Stimulated activated naive CD4-positive, alpha-beta T cell treated with Interleukin-2 at 50 U/mL for 16 hours (primary cell): ENCODE results near the gene EGFLAM.
"Not testable (repeated sequence)": the region's sequence is repeated elsewhere in the genome, so short reads cannot be mapped to it uniquely, and the experiment has no call there.

Source experiments
- DNase-seq: peaks from one replicate; lab custom pipeline; 2025; lab: John Stamatoyannopoulos, UW

The EGFLAM gene

DNA sequence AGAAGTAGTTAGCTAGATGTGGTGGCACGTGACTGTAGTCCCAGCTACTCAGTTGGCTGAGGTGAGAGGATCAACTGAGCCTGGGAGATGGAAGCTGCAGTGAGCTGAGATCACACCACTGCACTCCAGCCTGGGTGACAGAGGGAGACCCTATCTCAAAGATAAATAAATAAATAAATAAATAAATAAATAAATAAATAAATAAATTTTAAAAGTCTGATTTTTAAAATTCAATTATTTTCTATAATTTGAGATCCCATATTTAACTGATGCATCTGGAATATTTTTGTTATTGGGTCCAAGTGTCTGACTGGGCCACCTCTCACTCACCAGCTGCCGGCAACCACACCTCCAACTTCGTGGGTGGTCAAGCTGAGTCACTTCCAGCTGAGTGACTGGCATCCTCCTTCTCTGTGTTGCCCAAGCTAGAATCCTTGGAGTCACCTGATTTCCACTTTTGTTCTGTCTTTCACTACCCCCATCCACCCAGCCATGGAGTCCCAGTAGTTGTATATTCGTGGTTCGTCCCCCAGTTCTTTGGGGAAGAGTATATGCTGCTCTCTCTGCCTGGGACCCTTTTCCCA, 70.9 kb downstream of the EGFLAM start:
- DNase-seq: no peak

DNA sequence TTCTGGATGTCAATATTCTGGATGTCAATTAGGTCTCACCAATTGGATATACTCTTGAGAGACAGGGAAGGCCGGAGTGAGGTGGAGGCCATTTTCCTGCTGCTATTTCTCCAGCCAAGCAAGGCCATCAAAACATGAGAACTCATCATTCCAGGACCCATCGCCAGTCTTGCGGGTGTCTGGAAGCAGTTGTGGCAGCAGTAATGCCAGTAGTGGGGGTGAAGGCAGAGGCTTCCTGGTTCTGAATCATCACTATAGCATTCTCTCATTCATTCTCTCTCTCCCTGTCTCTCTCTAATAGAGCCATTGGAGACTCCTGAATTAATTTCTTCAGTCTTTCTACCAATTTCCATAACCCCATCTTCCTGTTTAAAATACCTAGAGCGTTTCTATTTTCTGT, 71.8 kb downstream of the EGFLAM start:
- DNase-seq: no peak

DNA sequence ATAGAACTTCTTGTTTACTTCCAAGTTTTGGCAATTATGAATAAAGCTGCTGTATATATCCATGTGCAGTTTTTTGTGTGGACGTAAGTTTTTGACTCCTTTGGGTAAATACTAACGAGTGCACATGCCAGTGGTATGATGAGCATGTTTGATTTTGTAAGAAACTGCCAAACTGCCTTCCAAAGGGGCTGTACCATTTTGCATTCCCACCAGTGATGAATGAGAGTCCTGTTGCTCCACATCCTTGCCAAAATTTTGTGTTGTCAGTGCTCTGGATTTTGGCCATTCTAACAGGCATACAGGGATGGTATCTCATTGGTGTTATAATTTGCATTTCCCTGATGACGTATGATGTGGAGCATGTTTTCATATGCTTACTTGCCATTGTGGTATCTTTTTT, 73.5 kb downstream of the EGFLAM start:
- no peak for DNase-seq

DNA sequence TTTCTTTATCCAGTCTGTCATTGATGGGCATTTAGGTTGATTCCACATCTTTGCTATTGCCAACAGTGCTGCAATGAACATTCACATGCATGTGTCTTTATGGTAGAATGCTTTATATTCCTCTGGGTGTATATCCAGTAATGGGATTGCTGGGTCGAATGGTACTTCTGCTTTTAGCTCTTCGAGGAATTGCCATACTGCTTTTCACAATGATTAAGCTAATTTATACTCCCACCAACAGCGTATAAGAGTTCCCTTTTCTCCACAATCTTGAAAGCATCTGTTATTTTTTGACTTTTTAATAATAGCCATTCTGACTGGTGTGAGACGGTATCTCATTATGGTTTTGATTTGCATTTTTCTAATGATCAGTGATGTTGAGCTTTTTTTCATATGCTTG, 74.8 kb downstream of the EGFLAM start:
- DNase-seq: not testable (repeated sequence)

DNA sequence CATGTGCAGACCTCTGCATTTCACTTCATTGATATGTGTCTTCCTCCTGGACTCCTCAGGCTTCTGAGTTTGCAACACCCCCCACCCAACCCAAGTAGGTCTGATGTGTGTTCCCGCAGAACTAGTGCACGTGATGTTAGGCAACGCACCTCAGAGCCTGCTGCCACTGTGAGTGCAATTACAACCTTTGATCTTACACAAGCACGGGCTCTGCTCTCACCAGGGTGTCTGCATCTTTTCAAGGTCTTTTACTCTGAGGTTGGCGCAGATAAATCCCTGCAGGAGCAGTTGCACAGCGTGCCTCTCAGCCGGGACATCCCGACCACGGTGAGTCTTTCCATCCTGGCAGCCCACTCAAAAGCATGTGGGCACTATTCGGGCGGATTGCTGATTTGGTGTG, 80.1 kb downstream of the EGFLAM start:
- no peak for DNase-seq

DNA sequence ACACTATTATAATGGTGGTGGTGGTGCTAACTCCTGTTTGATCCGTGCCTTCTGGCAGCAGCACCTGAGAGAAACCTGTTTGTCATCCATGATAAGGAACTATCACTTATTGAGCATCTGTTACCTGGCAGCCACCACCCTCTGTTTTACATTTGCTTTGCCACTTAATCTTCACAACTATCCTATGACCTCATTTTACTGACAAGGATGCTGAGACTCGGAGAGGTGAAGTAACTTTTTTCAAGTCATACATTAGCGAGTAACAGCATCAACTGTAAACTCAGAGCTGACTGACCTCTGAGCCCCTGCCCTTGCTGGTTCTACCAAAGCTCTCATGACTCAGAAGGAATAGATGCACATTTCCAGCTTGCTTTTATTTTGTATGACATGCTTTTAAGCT, 81.1 kb downstream of the EGFLAM start:
- DNase-seq: no peak

DNA sequence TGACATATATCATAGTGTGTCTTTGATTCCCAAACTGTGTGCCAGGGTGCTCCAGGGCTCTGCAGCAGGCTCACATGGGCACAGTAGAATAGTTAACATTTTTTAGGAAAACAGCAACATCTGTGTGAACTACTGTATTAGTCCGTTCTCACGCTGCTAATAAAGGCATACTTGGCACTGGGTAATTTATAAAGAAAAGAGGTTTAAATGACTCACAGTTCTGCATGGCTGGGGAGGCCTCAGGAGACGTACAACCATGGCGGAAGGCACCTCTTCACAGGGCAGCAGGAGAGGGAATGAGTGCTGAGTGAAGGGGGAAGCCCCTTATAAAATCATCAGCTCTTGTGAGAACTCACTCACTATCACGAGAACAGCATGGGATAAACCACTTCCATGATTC, 82.7 kb downstream of the EGFLAM start:
- no peak for DNase-seq

DNA sequence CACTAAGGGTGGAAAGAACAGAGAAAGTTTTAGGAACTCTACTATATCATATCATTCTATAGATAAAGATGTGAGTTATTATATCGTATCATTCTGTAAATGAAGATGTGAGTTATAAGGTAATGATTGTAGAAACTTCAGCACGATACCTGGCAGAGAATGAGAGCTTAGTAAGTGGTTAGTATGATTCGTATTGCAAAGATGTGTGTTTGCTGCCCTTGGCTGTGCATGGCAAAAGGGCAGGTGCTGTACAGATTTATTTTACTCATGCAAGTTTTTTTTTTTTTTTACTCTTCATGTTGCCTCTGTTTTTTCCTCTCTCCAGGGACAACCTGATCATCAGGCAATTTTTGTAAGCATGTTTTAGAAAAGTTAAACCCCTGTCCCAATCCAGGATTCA, 83.3 kb downstream of the EGFLAM start:
- DNase-seq: no peak

DNA sequence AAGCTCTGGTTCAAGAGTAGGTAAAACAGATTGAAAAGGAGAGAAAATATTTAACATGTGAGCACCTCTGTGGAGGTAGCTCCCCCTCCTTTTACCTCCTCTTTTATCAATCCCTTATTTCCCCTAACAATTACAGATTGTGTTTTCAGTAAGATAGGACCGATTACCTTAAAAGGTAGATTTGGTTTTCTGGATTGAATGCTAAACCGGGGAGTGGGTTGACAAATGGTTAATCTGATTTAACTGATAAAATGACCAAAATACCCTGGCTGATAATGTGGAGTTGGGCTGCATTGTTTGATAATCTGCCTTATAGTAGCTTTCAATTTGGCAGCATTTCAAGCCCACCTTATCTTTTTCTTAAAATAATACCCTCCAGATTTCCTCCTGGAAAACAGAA, 83.9 kb downstream of the EGFLAM start:
- DNase-seq: no peak

DNA sequence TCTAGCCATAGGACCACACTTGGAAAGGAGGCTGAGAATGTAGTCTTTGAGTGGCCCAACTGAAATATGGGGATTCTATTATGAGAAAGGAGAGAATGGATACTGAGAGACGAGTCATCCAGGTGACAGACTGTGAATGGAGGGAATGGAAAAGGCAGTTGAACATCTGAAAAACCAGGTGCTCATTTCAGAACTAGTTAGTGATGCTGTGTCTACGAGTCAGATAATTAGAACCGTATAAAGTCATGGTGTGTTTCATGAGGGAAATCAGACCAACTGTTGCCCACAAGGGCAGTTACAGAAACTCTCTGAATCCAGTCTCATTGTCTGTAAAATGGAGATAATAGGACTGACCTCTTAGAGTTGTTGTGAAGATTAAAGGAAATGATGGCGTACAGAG, 86.5 kb downstream of the EGFLAM start:
- DNase-seq: no peak

DNA sequence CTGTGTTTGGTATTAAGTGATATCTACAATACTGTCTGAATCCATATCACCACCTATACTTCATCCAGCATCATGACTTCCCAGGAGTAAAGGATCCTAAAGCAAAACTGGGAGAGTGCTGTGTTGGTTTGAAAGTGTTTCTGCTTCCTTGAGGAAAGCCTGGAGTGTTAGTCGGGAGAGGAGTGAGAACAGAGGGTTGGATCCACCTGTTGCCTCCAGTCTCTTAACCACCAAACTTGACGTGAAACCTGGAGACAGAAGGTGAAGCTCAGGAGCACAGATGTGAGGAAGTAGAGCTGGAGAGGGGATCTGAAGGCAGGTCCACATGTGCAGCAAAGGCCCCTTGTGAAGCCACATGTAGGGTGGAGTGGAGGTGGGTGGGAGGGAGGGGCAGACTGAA, 88.2 kb downstream of the EGFLAM start:
- no peak for DNase-seq

DNA sequence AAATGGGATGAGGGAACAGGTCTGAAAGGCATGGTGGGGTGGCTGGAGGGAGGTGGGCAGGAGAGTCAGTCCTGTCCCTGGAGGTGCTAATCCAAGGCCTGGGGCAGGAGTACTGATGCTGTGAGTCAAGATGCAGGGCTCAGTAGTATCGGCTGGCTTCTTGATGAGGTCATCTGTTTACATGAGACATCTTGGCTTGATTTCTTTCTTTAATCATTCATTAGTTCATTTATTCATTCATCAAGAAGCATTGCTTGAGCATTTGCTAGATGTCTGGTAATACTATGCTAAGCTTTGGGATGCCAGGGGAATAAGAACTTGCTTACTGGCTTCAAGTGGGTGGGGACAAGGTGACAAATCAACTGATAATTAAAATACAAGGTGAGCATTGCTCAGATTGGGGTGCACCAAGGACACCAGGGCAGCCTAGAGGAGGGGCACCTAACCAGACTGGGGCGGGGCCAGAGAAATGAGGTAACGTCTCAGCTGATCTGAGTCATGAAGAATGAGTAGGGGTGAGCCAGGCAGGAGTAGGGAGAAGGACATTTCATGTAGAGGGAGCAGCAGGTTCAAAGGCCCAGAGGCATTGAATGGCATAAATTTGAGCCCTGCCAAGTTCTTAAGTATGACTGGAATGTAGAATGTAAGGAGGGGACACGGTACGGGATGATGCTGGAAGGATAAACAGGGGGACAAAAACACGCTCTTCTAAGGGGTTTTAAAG, 88.8 kb downstream of the EGFLAM start:
- no peak for DNase-seq

DNA sequence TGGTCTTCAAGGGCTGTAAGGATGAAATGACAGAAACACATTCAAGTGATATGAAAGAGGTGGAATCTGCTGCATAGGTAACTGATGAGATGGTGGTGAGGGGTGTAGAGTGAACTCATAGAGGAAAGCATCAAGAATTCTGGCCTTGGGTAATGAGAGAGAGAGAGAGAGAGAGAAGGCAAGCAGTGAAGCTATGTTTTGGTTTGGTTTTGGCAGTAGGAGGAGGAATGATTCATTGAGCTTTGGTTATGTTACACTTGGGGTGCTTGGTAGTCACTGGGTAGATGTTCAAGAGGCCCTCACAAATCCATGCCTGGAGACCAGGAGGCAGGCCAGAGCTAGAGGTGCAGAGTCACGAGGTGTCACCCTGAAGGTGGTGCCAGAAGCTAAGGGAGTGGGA, 89.5 kb downstream of the EGFLAM start:
- no peak for DNase-seq

DNA sequence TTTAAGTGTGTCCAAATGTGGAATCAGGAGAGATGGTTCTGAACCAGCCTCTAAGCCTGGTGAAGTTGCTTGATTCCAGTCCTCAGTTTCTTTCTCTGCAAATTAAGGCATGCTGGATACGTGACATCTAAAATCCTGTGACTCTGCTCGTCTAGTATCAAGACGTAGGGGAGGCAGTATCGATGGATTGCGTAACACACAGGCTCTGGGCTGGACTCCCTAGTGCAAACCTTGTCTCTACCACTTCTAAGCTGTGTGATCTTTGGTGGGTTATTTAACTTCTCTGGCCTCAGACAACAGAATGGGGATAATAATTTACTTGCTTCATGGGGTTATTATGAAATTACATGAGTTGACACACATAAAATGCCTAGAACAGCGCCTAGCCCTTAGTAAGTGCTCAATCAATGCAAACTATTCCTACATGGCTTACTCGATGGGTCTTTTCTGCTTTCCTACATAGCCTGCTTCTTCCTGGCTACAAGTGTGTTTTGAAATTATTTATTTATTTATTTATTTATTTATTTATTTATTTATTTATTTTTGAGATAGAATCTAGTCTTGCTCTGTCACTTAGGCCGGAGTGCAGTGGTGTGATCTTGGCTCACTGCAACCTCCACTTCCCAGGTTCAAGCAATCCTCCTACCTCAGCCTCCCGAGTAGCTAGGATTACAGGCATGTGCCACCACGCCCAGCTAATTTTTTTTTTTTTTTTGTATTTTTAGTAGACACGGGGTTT, 102.1 kb downstream of the EGFLAM start:
- DNase-seq: no peak

DNA sequence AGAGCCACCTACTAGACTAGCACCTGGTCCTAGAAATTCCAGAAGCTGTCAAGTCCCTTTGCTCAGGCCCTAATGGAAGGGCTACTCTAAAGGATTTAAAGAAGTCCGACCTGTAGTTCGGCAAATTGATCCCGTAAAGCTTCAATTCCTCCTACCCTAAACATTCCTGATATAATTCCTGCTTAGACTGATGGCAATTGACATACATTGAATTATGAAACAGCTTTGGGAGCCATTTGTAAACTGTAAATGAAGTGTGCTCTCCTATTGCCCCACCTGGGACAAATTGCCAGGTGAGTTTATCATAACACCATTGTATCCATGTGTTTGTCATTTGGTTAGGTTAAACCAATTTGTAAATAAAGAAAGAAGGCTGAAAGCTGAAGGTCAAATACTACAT, 104.4 kb downstream of the EGFLAM start:
- DNase-seq: no peak

DNA sequence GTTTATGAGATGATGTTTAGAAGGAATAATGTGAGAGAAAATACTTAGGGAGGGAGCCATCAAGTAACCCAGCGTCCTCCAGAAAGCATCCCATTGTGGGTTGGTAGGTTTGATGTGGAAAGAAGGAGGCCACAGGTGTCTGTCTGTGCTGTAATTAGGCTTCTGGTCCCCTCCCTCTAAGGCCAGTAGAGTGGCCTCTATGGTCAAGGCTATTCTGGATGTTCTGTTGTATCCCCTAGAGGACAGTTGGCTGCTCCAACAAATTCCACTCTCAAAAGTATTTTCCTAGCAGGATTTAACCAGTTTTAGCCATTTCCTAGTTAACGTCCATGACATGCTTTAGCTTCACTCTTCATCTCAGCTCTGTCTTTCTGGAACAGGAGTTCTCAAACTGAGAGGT, 106.5 kb downstream of the EGFLAM start:
- no peak for DNase-seq

DNA sequence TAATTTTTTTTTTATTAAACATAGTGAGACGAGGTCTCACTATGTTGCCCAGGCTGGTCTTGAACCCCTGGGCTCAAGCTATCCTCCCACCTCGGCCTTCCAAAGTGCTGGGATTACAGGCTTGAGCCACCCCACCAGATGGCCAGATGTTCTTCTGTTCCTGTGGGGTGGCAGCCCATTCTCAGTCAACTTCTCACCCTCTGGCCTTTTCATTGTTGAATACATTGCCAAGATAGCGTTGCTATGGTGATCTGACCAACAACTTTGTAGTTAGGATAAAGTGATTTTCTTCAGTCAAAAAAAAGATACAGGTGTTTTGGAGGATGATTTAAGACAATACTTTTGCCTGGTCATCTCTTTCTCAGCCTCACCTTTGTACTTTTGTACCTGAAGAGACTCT, 109.1 kb downstream of the EGFLAM start:
- DNase-seq: no peak

DNA sequence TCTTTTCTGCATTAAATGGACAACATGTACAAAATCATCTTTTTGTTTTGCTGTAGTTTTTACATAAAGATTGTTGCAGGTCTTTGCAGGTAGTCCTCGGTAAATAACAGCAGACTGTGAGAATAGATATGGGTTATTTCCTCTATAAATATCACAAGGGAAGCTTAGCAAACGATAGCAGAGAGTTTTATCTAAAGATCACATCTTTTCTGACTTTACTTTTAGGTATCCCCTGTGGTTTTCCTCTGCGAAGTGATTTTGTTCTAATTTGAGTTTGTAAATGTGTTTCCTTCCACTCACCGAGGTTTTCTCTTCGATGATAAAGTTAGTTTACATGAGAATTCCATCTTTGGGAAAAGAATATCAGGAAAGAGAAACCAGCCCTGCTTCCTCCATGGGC, 109.6 kb downstream of the EGFLAM start:
- no peak for DNase-seq

DNA sequence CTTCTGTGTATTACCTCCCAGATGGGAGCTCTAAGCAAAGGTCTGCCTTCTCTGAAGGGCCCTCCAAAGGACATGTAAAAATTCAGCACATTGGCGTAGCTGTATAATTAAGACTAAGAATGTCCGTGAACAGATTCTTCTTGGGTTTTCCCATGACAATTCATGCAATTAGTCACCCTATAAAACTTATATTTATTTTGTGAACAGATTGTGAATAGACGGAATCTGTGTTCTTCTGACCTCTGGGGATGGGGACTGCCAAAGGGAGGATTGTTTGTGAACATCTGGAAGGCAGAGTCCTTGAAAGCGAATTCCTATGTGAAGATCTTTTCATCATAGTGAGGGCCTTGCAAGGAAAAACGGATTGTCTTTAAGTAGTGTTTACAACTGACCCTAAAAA, 111.3 kb downstream of the EGFLAM start:
- DNase-seq: no peak

DNA sequence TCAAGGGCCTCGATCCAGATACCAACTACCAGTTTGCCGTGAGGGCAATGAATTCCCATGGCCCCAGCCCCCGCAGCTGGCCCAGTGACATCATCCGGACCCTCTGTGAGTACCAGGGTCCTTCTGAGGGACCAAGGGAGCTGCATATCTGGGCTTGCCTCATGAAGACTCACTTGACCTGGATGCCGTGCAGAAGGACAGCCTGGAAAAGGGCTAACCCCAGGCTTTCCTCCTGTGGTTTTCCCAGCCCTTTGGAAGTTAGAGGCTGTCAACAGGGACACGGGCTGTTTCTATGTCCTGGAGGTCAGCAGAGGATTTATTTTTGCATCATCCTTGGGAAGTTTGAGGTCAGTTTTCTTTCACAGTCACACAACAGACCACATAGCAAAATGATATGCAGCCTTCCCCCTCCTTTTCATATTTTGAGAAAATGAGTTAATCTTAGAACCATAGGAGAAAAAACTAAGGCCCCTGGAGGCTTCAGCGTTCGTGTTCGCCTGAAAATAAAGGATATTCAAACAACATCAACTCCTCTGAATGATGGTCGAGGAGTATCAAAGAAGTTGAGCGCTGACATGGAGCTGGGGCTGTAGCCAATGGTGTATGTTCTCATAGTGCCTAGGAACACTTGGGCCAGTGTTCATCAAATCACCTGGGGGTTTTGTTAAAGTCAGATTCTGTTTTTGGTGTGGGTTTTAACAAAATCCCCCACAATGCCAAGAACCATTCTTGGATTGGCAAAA, 112.2 kb downstream of the EGFLAM start:
- no peak for DNase-seq

DNA sequence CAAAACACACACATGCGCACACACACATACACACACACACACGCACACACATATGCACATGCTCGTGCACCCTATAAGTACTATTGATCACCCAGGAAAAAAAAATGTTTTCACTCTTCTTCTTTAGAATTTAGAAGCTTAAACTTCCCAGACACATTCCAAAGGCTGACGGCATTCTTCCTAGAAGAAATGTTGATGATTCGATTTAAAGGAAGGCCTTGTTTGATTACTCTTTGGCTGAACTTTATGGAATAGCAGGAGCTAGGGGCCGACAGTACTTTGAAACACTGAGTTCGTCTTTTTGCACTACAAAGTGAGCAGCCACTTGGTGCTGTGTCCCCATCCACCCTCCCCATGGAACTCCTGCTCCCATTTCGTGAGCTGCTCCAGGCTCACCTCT, 113.2 kb downstream of the EGFLAM start:
- no peak for DNase-seq

DNA sequence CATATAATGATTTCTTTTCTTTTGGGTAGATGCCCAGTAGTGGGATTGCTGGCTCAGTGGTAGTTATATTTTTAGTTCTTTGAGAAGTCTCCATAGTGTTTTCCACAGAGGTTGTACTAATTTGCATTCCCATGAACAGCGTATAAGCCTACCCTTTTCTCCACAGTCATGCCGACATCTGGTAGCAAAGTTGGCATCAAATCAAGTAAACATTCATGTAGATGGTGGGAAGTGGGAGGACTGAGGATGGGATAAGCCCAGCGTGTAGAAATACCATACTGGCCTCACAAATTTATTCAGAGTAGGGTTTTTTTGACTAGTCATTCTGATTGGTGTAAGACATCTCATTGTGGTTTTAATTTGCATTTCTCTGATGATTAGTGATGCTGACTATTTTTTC, 115.4 kb downstream of the EGFLAM start:
- DNase-seq: no peak

DNA sequence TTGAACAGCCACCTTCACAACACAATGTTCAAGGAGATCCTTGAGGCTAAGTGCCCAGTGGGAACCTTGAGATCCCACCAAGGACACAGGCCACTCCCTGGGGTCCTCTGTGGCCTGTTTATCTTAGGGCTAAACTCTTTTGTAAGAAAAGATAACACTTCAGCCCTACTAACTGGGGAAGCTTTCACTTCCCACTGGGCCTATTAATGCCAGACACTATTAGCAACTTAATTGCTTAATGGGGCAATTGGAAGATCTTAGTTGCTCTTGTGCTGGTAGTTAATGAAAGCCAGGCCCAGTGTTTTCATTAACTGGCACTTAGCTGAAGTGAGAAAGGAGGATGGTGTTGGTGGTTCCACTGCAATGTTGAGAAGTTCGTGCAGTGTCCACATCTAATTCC, 117.1 kb downstream of the EGFLAM start:
- DNase-seq: no peak
